GM04504 (cell line): ENCODE measurements around the gene PDZRN3.

Experiments used
- DNase-seq: peaks from one replicate; pipeline ENCODE4 v3.0.0-alpha.2; 2012; ENCODE audit warnings: low read depth

Gene PDZRN3

DNA sequence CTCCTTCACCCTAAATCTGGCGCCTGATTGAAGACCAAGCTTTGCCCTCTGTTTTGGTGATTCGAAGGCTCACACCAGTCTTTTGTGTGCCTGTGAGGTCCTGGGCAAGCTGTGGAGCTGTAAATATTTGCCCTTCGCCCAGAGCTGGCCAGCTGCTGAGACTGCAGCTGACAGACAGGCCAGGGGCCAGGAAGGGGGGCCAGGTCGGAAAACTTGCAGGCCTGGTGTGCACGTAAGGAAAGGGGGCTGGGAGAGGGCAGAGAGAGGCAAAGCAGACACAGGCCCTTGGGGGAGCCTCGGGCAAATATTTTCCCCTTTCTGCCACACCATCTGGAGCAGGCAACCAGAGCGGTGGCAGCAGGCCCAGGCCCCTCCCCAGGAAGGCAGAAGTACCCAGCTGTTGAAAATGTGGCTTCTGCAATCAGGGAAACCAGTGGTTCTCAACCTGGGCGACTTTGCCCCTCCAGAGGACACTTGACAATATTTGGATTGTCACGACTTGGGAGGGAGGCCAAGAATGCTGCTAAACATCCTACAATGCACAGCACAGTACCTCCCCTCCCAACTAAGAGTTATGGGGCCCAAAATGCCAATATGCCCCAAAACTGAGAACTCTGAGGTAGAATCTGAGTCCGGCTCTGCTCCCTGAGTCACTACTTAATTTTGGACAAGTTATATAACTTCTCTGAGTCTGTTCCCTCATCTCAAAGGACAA lies 2.5 kb downstream of the PDZRN3 start:
- DNase-seq = no peak

DNA sequence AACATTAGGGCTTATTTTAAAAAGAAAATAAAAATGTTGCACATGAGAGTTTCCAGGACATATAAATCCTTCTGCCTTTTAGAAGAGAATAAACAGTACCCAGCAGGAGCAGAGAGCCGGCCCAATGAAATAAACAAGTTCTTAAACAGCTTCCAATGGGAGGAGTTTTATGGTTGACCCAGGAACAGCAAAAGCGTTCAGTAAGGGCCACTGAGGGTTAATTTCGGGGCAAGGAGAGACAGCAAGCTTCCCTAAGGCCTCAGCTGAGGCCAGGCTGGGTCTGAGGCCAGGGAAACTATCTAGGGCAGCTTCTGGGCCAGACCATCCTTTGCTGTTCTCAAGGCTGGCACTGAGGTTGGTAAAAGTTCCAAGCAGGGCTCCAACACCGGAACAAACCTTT lies 3.4 kb downstream of the PDZRN3 start:
- DNase-seq = no peak

DNA sequence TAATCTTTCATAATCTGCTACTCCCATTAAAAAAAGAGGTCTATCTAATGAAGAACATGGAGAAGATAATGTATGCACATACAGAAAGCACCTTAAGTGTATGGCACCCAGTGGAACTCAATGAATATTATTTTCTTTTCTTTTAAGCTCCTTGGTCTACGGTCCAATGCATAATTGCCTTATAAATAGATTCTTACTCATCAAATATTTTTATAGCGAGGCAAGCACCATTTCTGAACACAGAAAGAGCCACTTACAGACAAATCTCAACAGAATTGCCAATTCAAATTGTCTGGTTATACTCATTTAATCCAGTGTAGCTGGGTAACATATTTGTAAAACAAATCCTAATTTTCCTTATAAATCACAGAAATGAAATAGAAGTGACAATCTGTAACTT lies 6.3 kb downstream of the PDZRN3 start:
- no peak for DNase-seq

DNA sequence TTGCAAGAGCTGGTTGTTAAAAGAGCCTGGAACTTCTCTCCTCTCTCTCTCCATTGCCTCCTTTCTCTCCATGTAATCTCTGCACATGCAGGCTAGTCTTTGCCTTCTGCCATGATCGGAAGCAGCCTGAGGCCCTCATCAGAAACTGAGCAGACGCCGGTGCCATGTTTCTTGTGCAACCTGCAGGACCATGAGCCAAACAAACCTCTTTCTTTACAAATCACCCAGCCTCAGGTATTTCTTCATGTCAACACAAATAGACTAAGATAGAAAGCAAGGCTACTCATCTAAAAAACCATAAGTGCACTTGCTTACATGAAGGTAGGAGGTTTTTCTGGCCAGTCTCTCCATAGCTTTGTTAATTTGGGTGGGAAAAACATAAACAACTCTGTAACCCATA lies 8.7 kb downstream of the PDZRN3 start:
- no peak for DNase-seq

DNA sequence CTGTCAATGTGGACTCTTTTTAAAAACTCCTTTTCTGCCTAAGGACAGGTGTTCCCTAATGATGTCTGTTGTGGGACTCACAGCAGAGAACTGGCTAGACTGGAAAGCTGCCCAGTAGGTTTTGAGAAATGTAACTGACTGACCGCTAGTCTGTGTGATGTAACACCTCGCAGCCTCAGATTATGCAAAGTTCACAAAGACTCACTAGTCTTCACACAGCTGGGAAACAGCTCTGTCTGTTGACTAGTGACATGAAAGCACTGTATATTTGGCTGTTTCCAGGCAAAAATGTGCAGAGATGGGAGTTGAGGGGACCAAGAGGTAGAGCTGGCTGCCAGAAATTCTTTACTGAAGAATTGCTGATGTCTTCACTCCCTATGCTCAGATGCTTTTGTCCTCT lies 10.3 kb downstream of the PDZRN3 start:
- peak; percentile 89 for DNase-seq

DNA sequence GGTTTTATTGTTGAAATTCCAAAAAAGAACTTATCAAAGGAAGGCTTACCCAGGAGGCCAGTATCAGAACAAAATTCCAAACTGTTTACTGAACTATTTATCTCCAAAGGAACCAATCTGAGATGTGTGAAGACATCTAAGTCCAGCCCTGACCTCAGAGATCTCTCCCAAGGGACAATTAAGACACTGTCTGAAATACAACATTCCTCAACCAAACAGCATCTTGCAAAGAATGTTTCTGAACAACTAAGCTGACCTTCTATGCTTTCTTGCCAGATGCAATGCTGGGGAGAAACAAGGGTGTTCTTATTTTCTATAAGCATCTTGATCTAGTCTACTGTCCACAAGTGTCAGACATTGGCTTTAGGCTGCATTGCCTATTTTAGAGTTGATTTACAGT lies 13.6 kb downstream of the PDZRN3 start:
- DNase-seq = no peak

- DNase-seq = no peak
These were observed 14.2 kb downstream of the PDZRN3 start for GRCh38 chr3:73610493-73610892.

DNA sequence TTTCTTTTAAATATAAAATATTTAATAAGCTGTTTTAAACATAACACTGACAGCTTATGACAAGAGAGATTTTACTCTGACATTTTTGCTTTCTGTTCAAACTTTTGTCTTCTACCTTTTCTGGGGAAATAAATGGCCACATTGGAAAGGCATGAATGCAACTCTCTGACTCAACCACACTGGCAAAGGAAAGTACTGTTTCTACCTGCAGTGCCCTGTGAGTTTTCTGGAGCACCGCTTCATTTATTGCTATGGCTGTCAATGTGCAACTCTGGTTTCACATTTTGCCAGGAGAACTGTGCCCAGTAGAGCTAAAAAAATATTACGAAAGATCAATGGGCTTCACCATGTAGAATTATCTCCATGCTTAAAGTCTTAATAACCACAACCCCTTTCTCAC lies 15.1 kb downstream of the PDZRN3 start:
- no peak for DNase-seq

DNA sequence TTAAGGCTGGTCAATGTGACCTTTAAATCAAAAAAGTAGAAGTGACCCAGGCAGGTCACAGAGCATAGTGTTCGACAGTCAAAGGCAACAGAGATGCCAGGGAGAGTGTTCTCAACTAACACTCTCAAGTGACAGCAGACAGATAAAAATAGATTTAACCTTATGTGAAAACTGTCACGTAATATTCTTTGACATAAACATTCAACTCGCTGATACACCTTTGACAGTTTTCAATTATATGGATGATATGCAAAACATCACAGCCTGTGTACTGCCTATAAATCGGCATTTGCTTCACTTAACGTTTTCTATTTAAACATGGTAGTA lies 15.5 kb downstream of the PDZRN3 start:
- no peak for DNase-seq

- DNase-seq = no peak
These were observed 16.1 kb downstream of the PDZRN3 start for GRCh38 chr3:73608456-73609314.

- no peak for DNase-seq
These were observed 18.9 kb downstream of the PDZRN3 start for GRCh38 chr3:73605861-73606260.

DNA sequence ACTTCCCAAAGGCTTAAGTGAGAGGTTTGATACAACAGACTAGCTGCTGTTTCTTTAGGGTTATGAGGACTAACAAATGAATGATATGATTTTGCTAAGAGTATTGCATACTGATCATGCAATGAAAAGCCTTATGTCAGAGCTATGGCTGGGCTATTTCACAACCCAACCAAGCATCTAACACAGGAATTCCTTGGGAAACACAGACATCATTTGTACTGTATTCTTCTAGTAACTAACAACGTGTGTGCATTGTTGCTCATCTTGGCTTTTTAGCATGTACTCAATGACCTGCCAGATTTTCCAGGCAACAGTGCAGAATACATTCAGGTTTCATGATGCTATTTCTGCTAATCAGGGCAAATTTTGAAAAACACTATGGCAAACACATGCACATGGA lies 19.3 kb downstream of the PDZRN3 start:
- peak; percentile 67 for DNase-seq

DNA sequence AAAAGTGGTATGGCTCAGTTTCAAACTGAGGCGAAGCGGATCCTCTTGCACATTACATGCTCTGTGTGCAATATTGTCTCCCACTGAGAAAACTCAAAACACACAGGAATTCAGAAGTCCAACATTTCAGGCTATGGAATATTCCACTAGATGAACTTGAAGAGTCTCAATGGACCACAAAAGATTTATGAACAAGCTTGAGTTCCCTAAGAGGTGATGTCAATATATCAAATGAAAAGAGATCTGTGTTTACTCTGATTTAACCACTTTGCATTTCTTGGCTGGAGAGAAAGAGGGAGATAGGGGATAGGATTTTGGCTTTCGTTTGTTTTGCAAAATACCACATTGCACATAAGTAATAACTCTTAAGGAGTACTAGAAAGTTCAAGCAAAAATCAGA lies 20.3 kb downstream of the PDZRN3 start:
- DNase-seq = no peak

- peak; percentile 63 for DNase-seq
These were observed 21.0 kb downstream of the PDZRN3 start for GRCh38 chr3:73603762-73604171.

DNA sequence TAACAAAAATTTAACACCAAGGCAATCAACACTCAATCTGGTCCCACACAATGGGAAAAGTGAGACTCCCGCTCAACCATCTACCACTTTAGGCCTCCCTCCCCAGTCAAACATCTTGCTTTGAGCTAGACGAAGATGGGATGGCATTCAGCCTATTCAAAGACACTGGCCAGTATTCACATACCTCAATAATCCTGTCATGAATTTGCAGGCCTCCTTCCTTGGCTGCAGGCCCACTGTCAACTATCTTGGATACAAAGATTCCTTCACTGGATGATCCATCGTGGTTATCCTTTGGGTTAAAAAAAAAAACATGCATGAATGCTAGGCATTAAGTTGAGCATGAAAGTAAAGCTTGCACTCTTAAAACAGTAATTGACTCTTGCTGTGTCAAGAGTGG lies 22.6 kb downstream of the PDZRN3 start:
- peak; percentile 85 for DNase-seq

DNA sequence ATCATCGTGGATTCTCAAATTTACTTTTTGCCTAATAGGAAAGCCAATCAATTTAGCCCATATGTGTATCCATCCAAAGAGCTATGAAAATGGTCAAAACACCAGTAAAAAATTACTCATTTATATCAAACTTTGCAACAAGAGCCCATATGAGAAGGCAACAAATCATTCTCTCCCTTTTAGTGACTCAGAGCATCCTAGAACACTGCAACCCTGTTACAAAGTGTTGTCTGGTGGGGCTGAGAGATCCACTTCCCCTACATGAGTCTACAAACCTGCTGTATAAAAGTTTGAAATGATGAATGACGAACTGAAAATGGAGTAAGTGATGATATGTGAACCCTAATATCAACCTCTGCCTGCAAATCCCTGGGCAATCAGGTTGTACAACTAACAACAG lies 23.3 kb downstream of the PDZRN3 start:
- DNase-seq = no peak

DNA sequence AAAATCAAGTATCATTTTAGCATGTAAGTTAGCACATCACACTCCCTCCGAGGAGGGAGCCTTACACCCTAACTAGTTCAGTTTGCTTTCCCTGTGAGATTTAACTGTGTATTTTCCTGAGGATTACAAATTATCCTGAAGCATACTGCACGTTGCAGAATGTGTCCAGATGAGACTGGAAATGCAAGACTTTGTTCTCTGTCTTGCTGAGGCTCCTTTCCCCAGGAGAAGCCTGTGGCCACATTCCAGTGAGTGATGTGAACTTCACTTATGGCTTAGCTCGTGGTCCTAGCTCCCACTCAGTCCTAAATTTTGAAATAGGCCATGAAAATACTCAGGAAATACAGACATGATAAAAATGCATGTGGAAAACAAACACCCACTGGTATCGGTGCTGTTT lies 23.7 kb downstream of the PDZRN3 start:
- DNase-seq = no peak

- DNase-seq = no peak
These were observed 24.3 kb downstream of the PDZRN3 start for GRCh38 chr3:73600293-73600938.

- DNase-seq = no peak
These were observed 25.1 kb downstream of the PDZRN3 start for GRCh38 chr3:73599605-73600004.

GRCh38 chr3:73597476-73597875 lies 27.3 kb downstream of the PDZRN3 start:
- DNase-seq = no peak

- DNase-seq = no peak
These were observed 32.3 kb downstream of the PDZRN3 start for GRCh38 chr3:73592154-73593144.

DNA sequence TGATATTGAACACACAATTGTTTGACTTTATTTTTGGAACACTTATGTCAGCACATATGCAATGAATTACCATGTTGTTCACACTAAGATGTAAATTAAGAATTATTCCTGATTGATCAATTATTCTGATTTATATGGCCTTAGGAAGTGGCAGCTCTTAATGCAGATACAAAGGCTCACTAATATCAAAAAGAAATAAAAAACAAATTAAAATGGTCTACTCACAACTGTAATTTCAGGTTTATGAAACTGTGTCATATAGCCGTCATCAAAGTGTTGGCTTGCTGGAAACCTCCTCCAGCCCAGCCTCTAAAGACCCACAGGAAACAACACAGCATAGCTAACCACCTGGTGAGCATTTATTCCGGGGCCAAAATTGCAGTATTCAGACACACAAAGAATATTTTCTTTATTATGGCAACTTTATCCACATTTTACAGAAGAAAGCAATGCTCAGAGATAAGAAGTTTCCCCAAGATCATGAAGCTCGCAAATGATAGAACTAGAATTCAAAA lies 33.4 kb downstream of the PDZRN3 start:
- DNase-seq = no peak
